DOHH2 (cell line): ENCODE measurements around the gene ZNRF1.

ENCODE experiments used
- H3F3A ChIP-seq: fragments of 200-600 bp; sonication (generic), shearing (Covaris generic); 2 replicates; pipeline ENCODE4 v1.6.0; 2016; ENCODE audit warnings: antibody characterized with exemption, mild to moderate bottlenecking; ENCODE audit not compliant: control insufficient read depth, insufficient read depth
- H3K27ac ChIP-seq: fragments of 200-600 bp; sonication (generic); 2 replicates; pipeline ENCODE4 v1.5.1; 2014; ENCODE audit warnings: low read depth, mild to moderate bottlenecking, low read length, moderate library complexity
- H3K27me3 ChIP-seq: fragments of 200-600 bp; sonication (generic); 2 replicates; pipeline ENCODE4 v1.6.1; 2014; ENCODE audit warnings: mild to moderate bottlenecking, low read length, mixed read lengths; ENCODE audit not compliant: control insufficient read depth
- H3K36me3 ChIP-seq: fragments of 200-600 bp; sonication (generic); 2 replicates; pipeline ENCODE4 v1.6.1; 2014; ENCODE audit warnings: mild to moderate bottlenecking, low read length, moderate library complexity, mixed read lengths; ENCODE audit not compliant: control insufficient read depth
- H3K4me1 ChIP-seq: fragments of 200-600 bp; sonication (generic); 2 replicates; pipeline ENCODE4 v1.6.1; 2014; ENCODE audit warnings: mild to moderate bottlenecking, low read length, mixed read lengths; ENCODE audit not compliant: control insufficient read depth
- H3K4me2 ChIP-seq: fragments of 200-600 bp; sonication (generic); 2 replicates; pipeline ENCODE4 v1.6.0; 2014; ENCODE audit warnings: mild to moderate bottlenecking, low read length, moderate library complexity
- H3K4me3 ChIP-seq: fragments of 200-600 bp; sonication (generic); 2 replicates; pipeline ENCODE4 v1.5.1; 2014; ENCODE audit warnings: mild to moderate bottlenecking, low read length, mixed read lengths
- H3K79me2 ChIP-seq: fragments of 200-600 bp; sonication (generic); 2 replicates; pipeline ENCODE4 v1.6.1; 2014; ENCODE audit warnings: mild to moderate bottlenecking, low read length, mixed read lengths; ENCODE audit not compliant: control insufficient read depth
- H3K9me2 ChIP-seq: fragments of 200-600 bp; sonication (generic); replicated peaks from 2 replicates; pipeline ENCODE4 v1.6.1; 2014; ENCODE audit warnings: mild to moderate bottlenecking, low read length, mixed read lengths; ENCODE audit not compliant: control insufficient read depth
- H3K9me3 ChIP-seq: fragments of 200-600 bp; sonication (generic); 2 replicates; pipeline ENCODE4 v1.6.1; 2014; ENCODE audit warnings: antibody characterized with exemption, low read length, mixed read lengths; ENCODE audit not compliant: control insufficient read depth, insufficient read depth
- H4K20me1 ChIP-seq: fragments of 200-600 bp; sonication (generic); 2 replicates; pipeline ENCODE4 v1.6.0; 2014; ENCODE audit warnings: low read depth, mild to moderate bottlenecking, antibody characterized with exemption, low read length, moderate library complexity; ENCODE audit not compliant: control insufficient read depth, insufficient read depth
- EZH2phosphoT487 ChIP-seq: fragments of 200-600 bp; sonication (generic); IDR thresholded peaks from 2 replicates; pipeline ENCODE4 v1.6.1; 2017; ENCODE audit warnings: borderline replicate concordance, mild to moderate bottlenecking, antibody characterized with exemption, low read length, moderate library complexity, mixed read lengths
- TF ChIP-seq, protein P1 (sequence below): fragments of 200-600 bp; sonication (generic); IDR thresholded peaks from one replicate; pipeline ENCODE4 v1.5.1; 2014; ENCODE audit warnings: antibody characterized with exemption, mild to moderate bottlenecking, low read depth, low read length; ENCODE audit not compliant: poor library complexity, severe bottlenecking

The ZNRF1 gene

DNA sequence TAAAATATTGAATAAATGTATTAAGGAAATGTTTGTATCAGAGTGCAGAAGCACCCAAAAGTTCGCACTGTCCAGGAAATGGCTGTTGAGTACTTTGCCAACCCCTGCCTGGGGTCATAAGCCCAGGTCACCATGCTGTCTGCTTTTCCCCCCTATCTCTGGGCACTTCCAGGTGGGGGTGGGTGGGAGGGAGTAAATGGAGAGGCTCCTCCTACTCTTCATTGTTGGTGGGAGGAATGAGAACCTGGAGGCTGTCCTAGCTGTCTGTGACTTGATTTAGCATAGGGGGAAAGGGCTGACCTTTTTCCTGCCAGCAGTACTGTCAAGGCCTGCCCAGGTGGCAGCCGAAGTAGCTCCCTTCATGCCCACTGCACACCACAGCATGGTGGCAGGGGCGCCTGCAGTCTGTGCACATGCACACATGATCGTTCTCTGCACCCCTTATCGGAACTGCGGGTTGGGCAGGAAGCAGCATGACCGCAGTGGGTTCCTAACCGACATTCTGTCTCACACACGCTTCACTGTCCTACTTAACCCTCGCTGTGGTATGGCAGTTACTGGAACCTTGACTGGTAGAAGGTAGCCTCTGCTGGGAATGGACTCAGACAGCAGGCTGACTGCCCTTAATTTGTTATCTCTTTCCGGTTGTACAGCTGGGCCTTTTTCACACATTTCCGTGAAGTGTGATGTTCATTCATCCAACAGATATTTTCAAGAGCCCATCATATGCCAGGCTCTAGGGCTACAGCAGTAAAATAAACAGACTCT, 76.3 kb downstream of the ZNRF1 start:
- peak overlapping the region; percentile 89 for H3K27ac ChIP-seq
- H3K36me3 ChIP-seq: no peaks in the 10 kb centered on the region
- no peaks in the 10 kb centered on the region for H4K20me1 ChIP-seq
- H3F3A ChIP-seq: peaks cover 11% of the 10 kb centered on the region
- H3K27me3 ChIP-seq: no peaks in the 10 kb centered on the region
- H3K4me3 ChIP-seq: peak overlapping the region; percentile 57
- H3K79me2 ChIP-seq: peaks cover 16% of the 10 kb centered on the region
- H3K9me2 ChIP-seq: no peaks in the 10 kb centered on the region
- H3K4me2 ChIP-seq: peak overlapping the region; percentile 80
- no peaks in the 10 kb centered on the region for H3K9me3 ChIP-seq
- TF ChIP-seq, protein P1, sequence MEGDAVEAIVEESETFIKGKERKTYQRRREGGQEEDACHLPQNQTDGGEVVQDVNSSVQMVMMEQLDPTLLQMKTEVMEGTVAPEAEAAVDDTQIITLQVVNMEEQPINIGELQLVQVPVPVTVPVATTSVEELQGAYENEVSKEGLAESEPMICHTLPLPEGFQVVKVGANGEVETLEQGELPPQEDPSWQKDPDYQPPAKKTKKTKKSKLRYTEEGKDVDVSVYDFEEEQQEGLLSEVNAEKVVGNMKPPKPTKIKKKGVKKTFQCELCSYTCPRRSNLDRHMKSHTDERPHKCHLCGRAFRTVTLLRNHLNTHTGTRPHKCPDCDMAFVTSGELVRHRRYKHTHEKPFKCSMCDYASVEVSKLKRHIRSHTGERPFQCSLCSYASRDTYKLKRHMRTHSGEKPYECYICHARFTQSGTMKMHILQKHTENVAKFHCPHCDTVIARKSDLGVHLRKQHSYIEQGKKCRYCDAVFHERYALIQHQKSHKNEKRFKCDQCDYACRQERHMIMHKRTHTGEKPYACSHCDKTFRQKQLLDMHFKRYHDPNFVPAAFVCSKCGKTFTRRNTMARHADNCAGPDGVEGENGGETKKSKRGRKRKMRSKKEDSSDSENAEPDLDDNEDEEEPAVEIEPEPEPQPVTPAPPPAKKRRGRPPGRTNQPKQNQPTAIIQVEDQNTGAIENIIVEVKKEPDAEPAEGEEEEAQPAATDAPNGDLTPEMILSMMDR: no peak
- no peak for TF ChIP-seq EZH2phosphoT487
- H3K4me1 ChIP-seq: peaks cover 40% of the 10 kb centered on the region

DNA sequence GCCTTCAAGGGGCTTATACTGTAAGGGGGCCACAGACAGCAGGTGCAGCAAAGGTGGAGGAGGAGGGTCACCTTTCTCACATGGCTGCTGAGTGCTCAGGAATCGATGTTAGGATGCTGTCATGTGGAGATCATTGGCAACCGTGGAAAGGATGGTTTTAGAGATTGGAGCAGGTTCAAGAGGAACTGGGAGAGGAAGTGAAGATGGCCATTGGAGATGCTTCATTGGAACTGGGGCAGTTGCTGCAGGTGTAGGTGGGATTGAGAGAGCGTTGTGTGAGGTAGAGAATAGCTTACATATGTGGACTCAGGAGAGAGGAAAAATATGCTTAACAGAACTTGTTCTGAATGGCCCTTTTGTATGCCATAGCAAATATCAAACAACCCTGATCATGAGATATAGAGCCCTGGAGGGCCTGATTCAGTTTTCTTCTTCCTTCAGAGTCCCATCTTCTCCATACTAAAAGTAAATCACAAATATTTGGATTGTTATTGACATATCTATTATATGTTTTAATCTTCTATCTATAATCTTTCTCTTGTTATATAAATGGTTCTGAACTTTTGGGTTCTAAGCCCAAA, 77.0 kb downstream of the ZNRF1 start:
- Histone ChIP-seq H4K20me1 (no peaks in the 10 kb centered on the region), H3K36me3 (no peaks in the 10 kb centered on the region), H3K4me1 (peaks cover 43% of the 10 kb centered on the region), H3K4me3 (peak overlapping the region; percentile 57), H3K9me3 (no peaks in the 10 kb centered on the region), H3K27ac (peak overlapping the region; percentile 89), H3K4me2 (peak overlapping the region; percentile 80), H3K79me2 (peaks cover 16% of the 10 kb centered on the region), H3F3A (peaks cover 11% of the 10 kb centered on the region), H3K9me2 (no peaks in the 10 kb centered on the region), H3K27me3 (no peaks in the 10 kb centered on the region)
- TF ChIP-seq, protein P1: no peak
- no peak for TF ChIP-seq EZH2phosphoT487

DNA sequence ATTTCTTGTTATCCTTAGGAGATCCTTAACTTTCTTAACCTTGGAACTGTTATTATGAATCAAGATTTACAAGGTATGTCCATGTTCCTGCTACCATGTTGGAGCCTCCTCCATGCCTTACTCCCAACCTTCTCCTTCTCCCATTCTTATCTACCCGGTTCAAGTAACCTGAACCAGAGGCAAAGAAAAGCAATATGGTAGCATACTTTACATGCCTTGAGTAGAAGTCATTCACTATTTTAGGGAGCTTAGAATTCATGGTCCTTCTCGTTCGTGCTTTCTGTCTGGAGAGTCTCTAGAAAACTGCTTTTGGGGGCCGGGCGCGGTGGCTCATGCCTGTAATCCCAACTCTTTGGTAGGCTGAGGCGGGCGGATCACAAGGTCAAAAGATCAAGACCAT, 80.1 kb downstream of the ZNRF1 start:
- H3K4me2 ChIP-seq: no peak overlapping the region
- no peak overlapping the region for H3K4me3 ChIP-seq
- TF ChIP-seq, protein P1: no peak
- no peak for TF ChIP-seq EZH2phosphoT487
- H3K79me2 ChIP-seq: peaks cover 16% of the 10 kb centered on the region
- no peaks in the 10 kb centered on the region for H3K9me2 ChIP-seq
- H3K27me3 ChIP-seq: no peaks in the 10 kb centered on the region
- no peaks in the 10 kb centered on the region for H3K36me3 ChIP-seq
- H4K20me1 ChIP-seq: no peaks in the 10 kb centered on the region; the same call in 1 of the 2 replicates
- no peak overlapping the region for H3K27ac ChIP-seq
- no peaks in the 10 kb centered on the region for H3K9me3 ChIP-seq
- peaks cover 46% of the 10 kb centered on the region for H3K4me1 ChIP-seq
- H3F3A ChIP-seq: peaks cover 11% of the 10 kb centered on the region
